Measurements from ENCODE around the gene FGFR4.
A peak's percentile ranks its signal among the peaks of the same experiment; 100 is the strongest.

The FGFR4 gene

DNA sequence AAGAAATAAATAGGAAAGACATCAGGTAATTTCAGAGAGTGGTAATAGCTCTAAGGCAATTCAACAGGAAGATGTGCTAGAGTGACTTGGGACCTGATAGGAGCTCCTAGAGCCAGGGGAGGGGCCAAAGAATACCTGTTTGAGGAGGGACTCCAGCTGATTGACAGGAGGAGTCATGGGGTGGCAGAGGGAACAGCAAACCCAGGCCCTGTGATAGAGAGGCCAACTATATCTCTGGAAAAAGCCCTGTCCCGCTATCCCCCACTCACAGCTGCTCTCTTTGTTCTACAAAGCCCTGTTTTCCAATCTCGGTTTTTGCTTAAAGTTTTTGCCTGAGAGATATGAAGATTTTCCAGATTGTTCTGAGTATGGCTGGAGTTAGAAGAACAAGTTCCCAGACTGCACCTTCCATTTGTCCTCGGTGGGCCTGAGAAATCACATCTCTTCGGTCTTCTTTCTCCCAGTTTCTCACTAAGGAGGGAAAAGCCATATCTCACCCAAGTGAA is 37.8 kb downstream of the FGFR4 start:
- CTCF ChIA-PET: interaction anchor here (0.8 to 2.0 kb wide), 4 partner anchors 9 to 13 kb away, joined by 3 to 7 read pairs (median 4); no protein-coding TSS in a partner anchor
- Histone ChIP-seq H3K36me3 (ENCODE audit: control insufficient read depth in 4 of 4, insufficient read depth in 4 of 4, low read length in 3 of 4) (no peaks in the 10 kb centered on the region), H3K27ac (ENCODE audit: insufficient read depth in 1 of 2, low read depth in 1 of 2, low read length in 2 of 2, poor library complexity in 1 of 2, severe bottlenecking in 2 of 2) (no peak overlapping the region), H3K4me1 (ENCODE audit: control extremely low read depth in 1 of 4, control insufficient read depth in 4 of 4, insufficient read depth in 4 of 4, low read length in 3 of 4) (peaks cover 0 to 5% (median 1%) of the 10 kb centered on the region in 4 experiments), H3K4me3 (ENCODE audit: control insufficient read depth in 1 of 7, extremely low read depth in 1 of 7, insufficient read depth in 4 of 7, low read depth in 2 of 7, low read length in 6 of 7) (no peak overlapping the region), H3K27me3 (replicated peaks in 2 of 5; ENCODE audit: control insufficient read depth in 4 of 5, insufficient read depth in 5 of 5, low read length in 4 of 5) (no peaks in the 10 kb centered on the region), H3K9me3 (ENCODE audit: control extremely low read depth in 1 of 5, control insufficient read depth in 4 of 5, insufficient read depth in 2 of 5, low read depth in 1 of 5, low read length in 4 of 5) (no peaks in the 10 kb centered on the region)
- no peak for DNase-seq
- 96% methylated on average over 2 of the region's 4 CpGs for WGBS (ENCODE audit: insufficient coverage)
- POLR2A ChIA-PET: interaction anchor here (0.6 kb wide), 1 partner anchor 8 kb away, joined by 3 read pairs; no protein-coding TSS in a partner anchor

DNA sequence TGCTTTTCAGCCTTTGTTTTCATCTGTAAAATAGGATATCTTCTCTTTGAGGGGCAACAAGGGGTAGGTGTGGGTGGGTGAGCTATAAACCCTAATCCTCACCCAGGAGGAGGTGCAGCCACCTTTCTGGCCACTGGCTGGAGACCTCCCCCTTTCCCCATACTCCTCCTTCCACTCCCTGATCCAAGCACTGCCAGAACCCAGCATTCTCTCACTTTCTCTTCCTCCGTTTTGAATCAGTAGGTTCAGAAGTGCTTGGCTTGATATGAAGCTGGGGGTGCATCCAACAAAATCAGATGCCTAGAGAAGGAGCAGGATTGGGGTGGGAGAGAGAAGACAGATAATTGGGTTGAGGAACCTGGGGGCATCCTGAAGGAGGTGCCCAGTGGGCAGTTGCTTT is 40.1 kb downstream of the FGFR4 start:
- POLR2A ChIA-PET: no interaction called here
- H3K9me3 ChIP-seq (ENCODE audit: control extremely low read depth in 1 of 5, control insufficient read depth in 4 of 5, insufficient read depth in 2 of 5, low read depth in 1 of 5, low read length in 4 of 5): no peaks in the 10 kb centered on the region

DNA sequence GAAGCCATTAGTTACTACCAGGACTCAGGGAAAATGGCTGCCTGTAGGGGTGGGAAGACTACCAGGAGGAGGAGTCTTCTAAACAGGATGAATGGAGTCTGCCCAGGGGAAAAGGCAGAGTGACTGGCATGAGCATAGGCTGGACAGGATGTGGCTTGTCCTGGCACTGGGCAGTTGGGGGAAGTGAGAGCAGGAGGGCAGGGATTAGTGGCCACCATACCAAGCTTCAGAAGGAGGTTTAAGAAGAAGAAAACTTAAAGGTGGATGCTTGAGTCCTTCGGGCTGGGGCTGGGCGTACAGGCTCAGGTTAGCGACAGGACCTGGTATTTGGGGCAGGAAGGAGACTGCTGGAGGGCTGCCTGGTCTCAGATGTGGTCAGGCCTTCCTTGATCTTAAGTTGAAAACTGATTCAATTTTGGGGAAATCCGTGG is 41.9 kb downstream of the FGFR4 start:
- POLR2A ChIA-PET: no interaction called here

More for the DNA sequence above, 40.1 kb downstream of the FGFR4 start:
- no CpG with 5 or more reads among the region's 1 CpG for WGBS (ENCODE audit: insufficient coverage)
- Histone ChIP-seq H3K36me3 (ENCODE audit: control insufficient read depth in 4 of 4, insufficient read depth in 4 of 4, low read length in 3 of 4) (no peaks in the 10 kb centered on the region), H3K4me3 (ENCODE audit: control insufficient read depth in 1 of 7, extremely low read depth in 1 of 7, insufficient read depth in 4 of 7, low read depth in 2 of 7, low read length in 6 of 7) (no peak overlapping the region), H3K4me1 (ENCODE audit: control extremely low read depth in 1 of 4, control insufficient read depth in 4 of 4, insufficient read depth in 4 of 4, low read length in 3 of 4) (peaks cover 0 to 5% (median 1%) of the 10 kb centered on the region in 4 experiments), H3K27me3 (replicated peaks in 2 of 5; ENCODE audit: control insufficient read depth in 4 of 5, insufficient read depth in 5 of 5, low read length in 4 of 5) (no peaks in the 10 kb centered on the region), H3K27ac (ENCODE audit: insufficient read depth in 1 of 2, low read depth in 1 of 2, low read length in 2 of 2, poor library complexity in 1 of 2, severe bottlenecking in 2 of 2) (no peak overlapping the region)
- CTCF ChIA-PET: interaction anchor here (0.8 to 1.6 kb wide), 5 partner anchors 8 to 41 kb away, joined by 3 to 4 read pairs (median 4); no protein-coding TSS in a partner anchor
- DNase-seq: no peak

DNA sequence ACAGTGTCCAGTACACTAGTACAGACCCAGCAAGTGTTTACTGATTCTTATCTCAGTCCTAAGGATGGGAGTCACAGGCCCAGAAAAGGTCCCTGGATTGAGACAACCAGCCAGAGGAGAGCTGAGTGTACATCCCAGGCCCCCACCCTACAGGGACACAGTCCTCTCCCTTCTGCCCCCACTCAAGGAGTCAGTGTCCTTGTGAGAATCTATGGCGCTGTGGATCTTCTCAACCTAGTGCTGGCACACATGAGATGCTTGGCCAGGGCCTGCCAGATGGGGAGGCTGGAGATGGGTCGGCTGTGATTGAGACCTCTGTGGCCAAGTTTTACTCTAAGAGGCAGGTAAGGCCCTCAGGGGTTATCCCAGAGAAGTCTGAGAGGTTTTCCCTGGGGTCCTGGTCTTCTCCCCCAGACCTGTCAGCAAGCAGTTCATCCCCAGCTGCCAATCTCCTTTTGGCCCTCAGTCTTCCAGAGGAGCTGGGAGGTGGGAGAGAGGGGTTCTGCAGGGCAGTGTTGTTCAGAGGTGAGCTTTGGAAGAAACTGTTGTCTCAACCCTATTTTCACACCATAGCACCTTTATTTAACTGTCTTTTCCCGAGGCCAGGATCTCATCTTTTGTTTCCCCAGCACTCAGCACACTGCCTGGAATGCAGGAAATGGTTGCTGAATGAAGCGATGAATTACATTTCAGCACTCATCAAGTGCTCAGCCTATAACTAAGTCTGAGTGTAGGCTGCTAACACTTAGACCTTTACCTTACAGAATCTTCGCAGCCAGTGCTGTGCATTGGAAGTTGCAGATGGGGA is 43.7 kb downstream of the FGFR4 start:
- DNase-seq: no peak

More for the DNA sequence above, 41.9 kb downstream of the FGFR4 start:
- Histone ChIP-seq H3K27ac (ENCODE audit: insufficient read depth in 1 of 2, low read depth in 1 of 2, low read length in 2 of 2, poor library complexity in 1 of 2, severe bottlenecking in 2 of 2) (no peak overlapping the region), H3K4me1 (ENCODE audit: control extremely low read depth in 1 of 4, control insufficient read depth in 4 of 4, insufficient read depth in 4 of 4, low read length in 3 of 4) (peaks cover 0 to 11% (median 9%) of the 10 kb centered on the region in 4 experiments), H3K36me3 (ENCODE audit: control insufficient read depth in 4 of 4, insufficient read depth in 4 of 4, low read length in 3 of 4) (no peaks in the 10 kb centered on the region), H3K27me3 (replicated peaks in 2 of 5; ENCODE audit: control insufficient read depth in 4 of 5, insufficient read depth in 5 of 5, low read length in 4 of 5) (no peaks in the 10 kb centered on the region), H3K9me3 (ENCODE audit: control extremely low read depth in 1 of 5, control insufficient read depth in 4 of 5, insufficient read depth in 2 of 5, low read depth in 1 of 5, low read length in 4 of 5) (no peaks in the 10 kb centered on the region), H3K4me3 (ENCODE audit: control insufficient read depth in 1 of 7, extremely low read depth in 1 of 7, insufficient read depth in 4 of 7, low read depth in 2 of 7, low read length in 6 of 7) (no peak overlapping the region)
- DNase-seq: no peak
- CTCF ChIA-PET: interaction anchor here (0.9 to 1.5 kb wide), 4 partner anchors 12 to 57 kb away, joined by 3 to 9 read pairs (median 4); no protein-coding TSS in a partner anchor
- 64% methylated on average over 4 of the region's 4 CpGs for WGBS (ENCODE audit: insufficient coverage)

DNA sequence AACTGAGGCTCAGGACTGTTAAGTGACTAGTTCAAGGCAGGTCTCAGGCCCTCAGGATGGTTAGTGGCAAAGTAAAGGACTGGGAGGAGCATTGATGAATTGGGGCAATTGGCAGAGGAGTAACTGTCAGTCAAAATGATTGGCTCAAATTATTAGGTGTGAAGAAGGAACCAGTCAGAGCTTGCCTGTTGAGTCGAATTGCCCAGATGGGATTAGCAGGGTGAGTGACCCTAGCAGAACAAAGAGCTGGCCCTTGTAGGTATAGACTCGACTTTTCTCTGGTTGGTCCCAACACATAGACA is 44.3 kb downstream of the FGFR4 start:
- DNase-seq: no peak
- ChIA-PET CTCF (interaction anchor here (7.4 kb wide), 1 partner anchor 18 kb away, joined by 53 read pairs; no protein-coding TSS in a partner anchor), POLR2A (no interaction called here)
- no peaks in the 10 kb centered on the region for H3K27me3 ChIP-seq (replicated peaks in 2 of 5; ENCODE audit: control insufficient read depth in 4 of 5, insufficient read depth in 5 of 5, low read length in 4 of 5)
- WGBS (ENCODE audit: insufficient coverage): 95% methylated on average over 2 of the region's 2 CpGs
- H3K4me1 ChIP-seq (ENCODE audit: control extremely low read depth in 1 of 4, control insufficient read depth in 4 of 4, insufficient read depth in 4 of 4, low read length in 3 of 4): peaks cover 10 to 29% (median 25%) of the 10 kb centered on the region in 4 experiments
- no peak overlapping the region for H3K4me3 ChIP-seq (ENCODE audit: control insufficient read depth in 1 of 7, extremely low read depth in 1 of 7, insufficient read depth in 4 of 7, low read depth in 2 of 7, low read length in 6 of 7)
- no peak overlapping the region for H3K27ac ChIP-seq (ENCODE audit: insufficient read depth in 1 of 2, low read depth in 1 of 2, low read length in 2 of 2, poor library complexity in 1 of 2, severe bottlenecking in 2 of 2)
- H3K36me3 ChIP-seq (ENCODE audit: control insufficient read depth in 4 of 4, insufficient read depth in 4 of 4, low read length in 3 of 4): peaks cover 0 to 7% (median 6%) of the 10 kb centered on the region in 4 experiments
- no peaks in the 10 kb centered on the region for H3K9me3 ChIP-seq (ENCODE audit: control extremely low read depth in 1 of 5, control insufficient read depth in 4 of 5, insufficient read depth in 2 of 5, low read depth in 1 of 5, low read length in 4 of 5)

More for the DNA sequence above, 43.7 kb downstream of the FGFR4 start:
- POLR2A ChIA-PET: no interaction called here
- CTCF ChIA-PET: interaction anchor here (7.4 kb wide), 1 partner anchor 18 kb away, joined by 53 read pairs; no protein-coding TSS in a partner anchor
- Histone ChIP-seq H3K4me1 (ENCODE audit: control extremely low read depth in 1 of 4, control insufficient read depth in 4 of 4, insufficient read depth in 4 of 4, low read length in 3 of 4) (peaks cover 5 to 24% (median 21%) of the 10 kb centered on the region in 4 experiments), H3K27me3 (replicated peaks in 2 of 5; ENCODE audit: control insufficient read depth in 4 of 5, insufficient read depth in 5 of 5, low read length in 4 of 5) (no peaks in the 10 kb centered on the region), H3K4me3 (ENCODE audit: control insufficient read depth in 1 of 7, extremely low read depth in 1 of 7, insufficient read depth in 4 of 7, low read depth in 2 of 7, low read length in 6 of 7) (no peak overlapping the region), H3K9me3 (ENCODE audit: control extremely low read depth in 1 of 5, control insufficient read depth in 4 of 5, insufficient read depth in 2 of 5, low read depth in 1 of 5, low read length in 4 of 5) (no peaks in the 10 kb centered on the region), H3K36me3 (ENCODE audit: control insufficient read depth in 4 of 4, insufficient read depth in 4 of 4, low read length in 3 of 4) (peaks cover 0 to 3% (median 2%) of the 10 kb centered on the region in 4 experiments), H3K27ac (ENCODE audit: insufficient read depth in 1 of 2, low read depth in 1 of 2, low read length in 2 of 2, poor library complexity in 1 of 2, severe bottlenecking in 2 of 2) (no peak overlapping the region)
- 93% methylated on average over 3 of the region's 5 CpGs for WGBS (ENCODE audit: insufficient coverage)

DNA sequence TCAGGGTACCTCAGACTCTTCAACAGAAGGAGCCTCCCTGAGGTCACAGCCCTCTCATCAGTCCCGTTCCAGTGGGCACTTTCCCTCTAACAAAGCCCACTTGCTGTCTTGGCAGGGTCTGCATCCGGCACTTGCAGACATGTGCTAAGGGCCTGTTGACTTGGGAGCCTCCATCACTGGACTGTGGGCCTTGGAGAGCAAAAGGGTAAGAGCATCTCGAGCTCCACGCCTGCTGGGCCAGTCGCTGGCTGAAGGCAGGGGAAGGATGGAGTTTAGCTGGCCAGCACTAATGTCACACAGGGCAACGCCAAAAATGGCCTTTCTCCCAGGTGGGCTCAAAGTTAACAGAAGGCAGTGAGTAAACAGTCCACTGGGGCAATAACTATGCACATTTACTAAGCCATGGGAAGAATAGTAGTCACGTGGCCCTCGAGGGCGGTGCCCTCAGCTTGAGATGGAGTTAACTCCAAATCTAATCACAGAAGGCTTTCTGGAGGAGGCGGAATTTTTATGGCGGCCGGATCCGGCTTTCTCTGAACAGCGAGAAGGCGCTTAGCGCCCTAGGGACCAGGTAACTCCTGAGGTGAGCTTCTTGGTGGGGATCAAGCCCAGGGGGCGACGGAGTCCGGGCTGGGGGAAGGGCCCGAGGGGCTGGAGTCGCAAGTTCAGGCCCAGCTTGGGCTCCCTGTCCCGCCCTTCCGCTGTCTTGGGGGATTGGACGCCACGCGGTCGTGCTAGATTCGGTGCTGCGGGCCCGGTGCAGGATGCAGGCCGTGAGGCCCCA is 44.8 kb downstream of the FGFR4 start:
- Histone ChIP-seq H3K36me3 (ENCODE audit: control insufficient read depth in 4 of 4, insufficient read depth in 4 of 4, low read length in 3 of 4) (peaks cover 0 to 12% (median 8%) of the 10 kb centered on the region in 4 experiments), H3K27ac (ENCODE audit: insufficient read depth in 1 of 2, low read depth in 1 of 2, low read length in 2 of 2, poor library complexity in 1 of 2, severe bottlenecking in 2 of 2) (no peak overlapping the region), H3K4me1 (ENCODE audit: control extremely low read depth in 1 of 4, control insufficient read depth in 4 of 4, insufficient read depth in 4 of 4, low read length in 3 of 4) (peaks cover 14 to 34% (median 28%) of the 10 kb centered on the region in 4 experiments), H3K9me3 (ENCODE audit: control extremely low read depth in 1 of 5, control insufficient read depth in 4 of 5, insufficient read depth in 2 of 5, low read depth in 1 of 5, low read length in 4 of 5) (no peaks in the 10 kb centered on the region), H3K4me3 (ENCODE audit: control insufficient read depth in 1 of 7, extremely low read depth in 1 of 7, insufficient read depth in 4 of 7, low read depth in 2 of 7, low read length in 6 of 7) (no peak overlapping the region), H3K27me3 (replicated peaks in 2 of 5; ENCODE audit: control insufficient read depth in 4 of 5, insufficient read depth in 5 of 5, low read length in 4 of 5) (no peaks in the 10 kb centered on the region)
- CTCF ChIA-PET: interaction anchor here (7.4 kb wide), 1 partner anchor 19 kb away, joined by 53 read pairs; no protein-coding TSS in a partner anchor
- peak in 1 of 3 donors; percentile 12 for DNase-seq
- POLR2A ChIA-PET: no interaction called here
- 96% methylated on average over 29 of the region's 31 CpGs for WGBS (ENCODE audit: insufficient coverage)
